ENCODE data around the gene OCA2.

GRCh38 chr15:27807335-27807734 is 291.8 kb downstream of the OCA2 start:
- no peak for TF ChIP-seq POLR2AphosphoS5 (IDR thresholded peaks at IDR 0.05)
- TF ChIP-seq POLR2A (IDR thresholded peaks at IDR 0.05) = no peak
